HEK293T (cell line): Measurements from ENCODE around the gene LRRC56.

Source experiments
- BHLHE40 ChIP-seq: fragments of 450-650 bp; IDR thresholded peaks from 2 replicates; pipeline ENCODE4 v1.6.1; 2016; ENCODE audit warnings: mild to moderate bottlenecking, moderate library complexity, borderline replicate concordance
- CTBP1 ChIP-seq: fragments of 450-650 bp; IDR thresholded peaks from 2 replicates; pipeline ENCODE4 v1.6.1; 2016; ENCODE audit warnings: borderline replicate concordance
- ELF4 ChIP-seq: fragments of 450-650 bp; IDR thresholded peaks from 2 replicates; pipeline ENCODE4 v1.6.1; 2017; ENCODE audit warnings: antibody characterized with exemption
- FOXA1 ChIP-seq: fragments of 450-650 bp; IDR thresholded peaks from 2 replicates; pipeline ENCODE4 v1.6.1; 2016; ENCODE audit warnings: mild to moderate bottlenecking
- FOXK2 ChIP-seq: fragments of 450-650 bp; IDR thresholded peaks from 2 replicates; pipeline ENCODE4 v1.6.1; 2016; ENCODE audit warnings: mild to moderate bottlenecking
- FOXM1 ChIP-seq: fragments of 450-650 bp; IDR thresholded peaks from 2 replicates; pipeline ENCODE4 v1.6.1; 2017; ENCODE audit warnings: mild to moderate bottlenecking, borderline replicate concordance
- HDGF ChIP-seq: fragments of 450-650 bp; IDR thresholded peaks from 2 replicates; pipeline ENCODE4 v1.6.1; 2017; ENCODE audit warnings: antibody characterized with exemption, borderline replicate concordance
- NFRKB ChIP-seq: fragments of 450-650 bp; IDR thresholded peaks from 2 replicates; pipeline ENCODE4 v1.6.1; 2016; ENCODE audit warnings: mild to moderate bottlenecking, moderate library complexity
- PKNOX1 ChIP-seq: fragments of 450-650 bp; IDR thresholded peaks from 2 replicates; pipeline ENCODE4 v1.6.1; 2016
- SUZ12 ChIP-seq: fragments of 450-650 bp; IDR thresholded peaks from 2 replicates; pipeline ENCODE4 v1.6.1; 2016; ENCODE audit warnings: mild to moderate bottlenecking

GRCh38 chr11:551131-551530 lies 13.8 kb downstream of the LRRC56 start:
- TF ChIP-seq FOXK2 (no peak), BHLHE40 (no peak), SUZ12 (no peak), HDGF (no peak), NFRKB (no peak), PKNOX1 (no peak), FOXM1 (no peak), ELF4 (no peak), FOXA1 (no peak), CTBP1 (no peak)
